MM.1S (cell line): Measurements from ENCODE around the gene PITX3.

Source experiments
- EZH2phosphoT487 ChIP-seq: fragments of 300-600 bp; sonication (generic); IDR thresholded peaks from 2 replicates; pipeline ENCODE4 v1.6.1; 2018; ENCODE audit warnings: antibody characterized with exemption, low read length
- TF ChIP-seq, protein P1 (sequence below): fragments of 300-600 bp; sonication (generic); IDR thresholded peaks from 2 replicates; pipeline ENCODE4 v1.5.1; 2016; ENCODE audit warnings: antibody characterized with exemption, low read length, mixed read lengths

DNA sequence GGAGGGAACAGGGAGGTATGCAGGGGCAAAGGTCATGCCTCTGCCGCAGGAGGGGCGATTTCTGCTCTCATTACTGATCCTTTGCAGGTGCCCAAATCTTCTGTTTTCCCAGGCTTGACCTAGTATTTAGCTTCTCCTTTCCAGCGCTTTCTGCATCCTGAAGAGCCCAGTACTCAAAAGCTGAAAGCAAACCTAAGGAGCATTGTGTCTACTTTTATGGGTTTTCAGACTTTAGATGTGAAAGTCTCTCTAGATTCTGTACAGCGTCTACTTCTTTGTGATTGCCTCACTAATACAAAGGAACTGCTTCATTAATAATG is 4.6 kb upstream of the PITX3 start:
- TF ChIP-seq, protein P1, sequence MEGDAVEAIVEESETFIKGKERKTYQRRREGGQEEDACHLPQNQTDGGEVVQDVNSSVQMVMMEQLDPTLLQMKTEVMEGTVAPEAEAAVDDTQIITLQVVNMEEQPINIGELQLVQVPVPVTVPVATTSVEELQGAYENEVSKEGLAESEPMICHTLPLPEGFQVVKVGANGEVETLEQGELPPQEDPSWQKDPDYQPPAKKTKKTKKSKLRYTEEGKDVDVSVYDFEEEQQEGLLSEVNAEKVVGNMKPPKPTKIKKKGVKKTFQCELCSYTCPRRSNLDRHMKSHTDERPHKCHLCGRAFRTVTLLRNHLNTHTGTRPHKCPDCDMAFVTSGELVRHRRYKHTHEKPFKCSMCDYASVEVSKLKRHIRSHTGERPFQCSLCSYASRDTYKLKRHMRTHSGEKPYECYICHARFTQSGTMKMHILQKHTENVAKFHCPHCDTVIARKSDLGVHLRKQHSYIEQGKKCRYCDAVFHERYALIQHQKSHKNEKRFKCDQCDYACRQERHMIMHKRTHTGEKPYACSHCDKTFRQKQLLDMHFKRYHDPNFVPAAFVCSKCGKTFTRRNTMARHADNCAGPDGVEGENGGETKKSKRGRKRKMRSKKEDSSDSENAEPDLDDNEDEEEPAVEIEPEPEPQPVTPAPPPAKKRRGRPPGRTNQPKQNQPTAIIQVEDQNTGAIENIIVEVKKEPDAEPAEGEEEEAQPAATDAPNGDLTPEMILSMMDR, result no peak
- TF ChIP-seq EZH2phosphoT487, result no peak
